H1 (cell line): ENCODE data around the gene HMCN2. TPM values are rescaled to one million over a fixed set of nuclear protein-coding genes. Genes with fewer than 3 reads are reported as not detected.

Source experiments
- CEBPB ChIP-seq: IDR thresholded peaks from 2 replicates; pipeline ENCODE4 v1.6.1; 2012; ENCODE audit warnings: low read depth, low read length
- CHD7 ChIP-seq: fragments of 300-600 bp; sonication (generic); IDR thresholded peaks from 2 replicates; pipeline ENCODE4 v1.7.1; 2012; ENCODE audit warnings: low read length, moderate library complexity, mild to moderate bottlenecking, inconsistent platforms; ENCODE audit not compliant: insufficient replicate concordance
- CTBP2 ChIP-seq: IDR thresholded peaks from 2 replicates; pipeline ENCODE4 v1.7.0; 2011; ENCODE audit warnings: borderline replicate concordance, mild to moderate bottlenecking, moderate library complexity, mixed read lengths, low read length; ENCODE audit not compliant: insufficient read depth, insufficient read length
- EGR1 ChIP-seq: IDR thresholded peaks from 2 replicates; pipeline ENCODE4 v1.6.1; 2011; ENCODE audit warnings: low read depth, low read length, borderline replicate concordance
- HDAC2 ChIP-seq, 2 experiments: fragments of 300-600 bp in 1 of 2; sonication (generic) in 1 of 2; IDR thresholded peaks; 2 replicates each; pipeline ENCODE4 v1.6.1; 2011 to 2012; ENCODE audit warnings: low read depth in 2 of 2, low read length in 2 of 2, mild to moderate bottlenecking in 2 of 2, moderate library complexity in 2 of 2, borderline replicate concordance in 1 of 2, inconsistent platforms in 1 of 2
- SP1 ChIP-seq: IDR thresholded peaks from 2 replicates; pipeline ENCODE4 v1.6.1; 2011; ENCODE audit warnings: low read depth, low read length
- SP4 ChIP-seq: IDR thresholded peaks from 2 replicates; pipeline ENCODE4 v1.6.1; 2012; ENCODE audit warnings: low read length, inconsistent platforms
- SUZ12 ChIP-seq: fragments of 200-600 bp; sonication (generic); IDR thresholded peaks from 2 replicates; pipeline ENCODE4 v1.6.1; 2012; ENCODE audit warnings: mild to moderate bottlenecking, inconsistent platforms, low read length, moderate library complexity, mixed read lengths
- TCF12 ChIP-seq: IDR thresholded peaks from 2 replicates; pipeline ENCODE4 v1.6.1; 2011; ENCODE audit warnings: low read depth, mild to moderate bottlenecking, low read length
- polyA plus RNA-seq, 7 experiments: library from polyadenylated mRNA; depleted of rRNA in 3 of 7; stranded (reverse) in 5 of 7; unstranded in 2 of 7; fragments of >200 nt in 5 of 7; fragments of 200-250 nt in 2 of 7; gene quantifications; 1 replicate in 5 of 7; 2 replicates in 1 of 7; 4 replicates in 1 of 7; pipeline versions ENCODE4 v1.2.1 to v1.2.3, GENCODE V29; 2011 to 2013; ENCODE audit warnings: missing spikeins in 2 of 7, mixed read lengths in 2 of 7
- total RNA-seq: library from RNA; stranded (reverse); fragmentation: NEBNext Ultra II Directional; extraction: Animal tissue kit (Norgen Biotek cat#: 25700); gene quantifications from 2 replicates; pipeline ENCODE4 v1.2.1, GENCODE V29; 2021

HMCN2 gene
- total and polyA plus RNA-seq, 2 of the 8 experiments (the other 6 are each of a cell fraction or from before 2014, with no cell fraction given): 5.0 to 9.1 TPM

DNA sequence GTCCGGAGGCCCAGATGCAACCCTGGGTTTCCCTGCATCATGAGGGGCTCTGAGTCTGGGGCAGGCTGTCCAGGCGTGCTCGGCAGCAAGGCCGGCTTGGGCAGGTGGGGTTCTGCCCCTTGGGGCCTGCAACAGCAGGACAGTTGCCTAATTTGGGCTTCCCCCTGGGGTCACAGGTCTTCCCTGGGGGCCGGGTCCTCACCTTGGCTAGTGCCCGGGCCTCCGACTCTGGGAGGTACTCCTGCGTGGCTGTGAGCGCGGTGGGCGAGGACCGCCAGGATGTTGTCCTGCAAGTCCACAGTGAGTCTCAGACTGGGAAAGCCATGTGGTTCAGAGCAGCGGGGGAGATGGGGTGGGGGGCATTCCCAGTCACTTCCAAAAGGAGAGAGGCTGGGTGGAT is 97.1 kb downstream of the HMCN2 start (continued):
- no peak for TF ChIP-seq SP1
- TF ChIP-seq CEBPB: no peak
- no peak for TF ChIP-seq CHD7
- no peak for TF ChIP-seq CTBP2
- no peak for TF ChIP-seq HDAC2 (IDR thresholded peaks at IDR 0.05; ENCODE audit: borderline replicate concordance in 1 of 2, low read depth in 2 of 2, low read length in 2 of 2)
- no peak for TF ChIP-seq EGR1
- no peak for TF ChIP-seq TCF12
- TF ChIP-seq SP4: no peak
- TF ChIP-seq SUZ12: no peak
